HG02870 (cell line): Measurements from ENCODE around the gene TMEM200B.
"Not testable (repeated sequence)": the region's sequence is repeated elsewhere in the genome, so short reads cannot be mapped to it uniquely, and the experiment has no call there.

Source experiments
- ATAC-seq: cut with Tn5 transposase; IDR thresholded peaks from one replicate; pipeline ENCODE4 v1.9.1; 2021; ENCODE audit warnings: mild to moderate bottlenecking, moderate library complexity; ENCODE audit not compliant: unreplicated experiment

Gene TMEM200B

GRCh38 chr1:29113413-29114117 is 10.1 kb downstream of the TMEM200B start:
- no peak for ATAC-seq

GRCh38 chr1:29112705-29113412 is 10.8 kb downstream of the TMEM200B start:
- no peak for ATAC-seq

- ATAC-seq = not testable (repeated sequence)
These were observed 15.7 kb downstream of the TMEM200B start for GRCh38 chr1:29108041-29108440.

- ATAC-seq = no peak
These were observed 17.9 kb downstream of the TMEM200B start for GRCh38 chr1:29105822-29106221.

GRCh38 chr1:29100487-29100886 is 23.2 kb downstream of the TMEM200B start:
- no peak for ATAC-seq

GRCh38 chr1:29099286-29099685 is 24.4 kb downstream of the TMEM200B start:
- ATAC-seq = no peak

- ATAC-seq = no peak
These were observed 27.3 kb downstream of the TMEM200B start for GRCh38 chr1:29096231-29096886.

- no peak for ATAC-seq
These were observed 28.7 kb downstream of the TMEM200B start for GRCh38 chr1:29094954-29095353.

GRCh38 chr1:29094433-29094832 is 29.3 kb downstream of the TMEM200B start:
- no peak for ATAC-seq

- not testable (repeated sequence) for ATAC-seq
These were observed 31.0 kb downstream of the TMEM200B start for GRCh38 chr1:29092704-29093103.

GRCh38 chr1:29090937-29091618 is 32.6 kb downstream of the TMEM200B start:
- ATAC-seq = no peak

- no peak for ATAC-seq
These were observed 39.5 kb downstream of the TMEM200B start for GRCh38 chr1:29084196-29084521.

GRCh38 chr1:29083317-29084195 is 40.1 kb downstream of the TMEM200B start:
- ATAC-seq = no peak

- ATAC-seq = no peak
These were observed 41.2 kb downstream of the TMEM200B start for GRCh38 chr1:29082519-29082918.

GRCh38 chr1:29081201-29081600 is 42.5 kb downstream of the TMEM200B start:
- ATAC-seq = no peak

GRCh38 chr1:29079916-29080629 is 43.6 kb downstream of the TMEM200B start:
- ATAC-seq = not testable (repeated sequence)

- ATAC-seq = no peak
These were observed 46.5 kb downstream of the TMEM200B start for GRCh38 chr1:29077155-29077554.
